Left ventricle myocardium inferior (tissue), 1 donor: Measurements from ENCODE around the gene SOAT2. TPM values are rescaled to one million over a fixed set of nuclear protein-coding genes. Genes with fewer than 3 reads are reported as not detected.

Source experiments
- DNase-seq: peaks from one replicate; pipeline ENCODE4 v3.0.0-alpha.2; 2020
- H3K27ac ChIP-seq: fragments of 200-600 bp; replicated peaks from 2 replicates; pipeline ENCODE4 v1.8.0; 2021
- H3K27me3 ChIP-seq: fragments of 200-600 bp; 2 replicates; pipeline ENCODE4 v1.8.0; 2021; ENCODE audit warnings: low read depth
- H3K36me3 ChIP-seq: fragments of 200-600 bp; 2 replicates; pipeline ENCODE4 v1.8.0; 2021
- H3K4me1 ChIP-seq: fragments of 200-600 bp; 2 replicates; pipeline ENCODE4 v1.8.0; 2021
- H3K4me3 ChIP-seq: fragments of 200-600 bp; 2 replicates; pipeline ENCODE4 v1.8.0; 2021; ENCODE audit warnings: mild to moderate bottlenecking, moderate library complexity
- H3K9me3 ChIP-seq: fragments of 200-600 bp; replicated peaks from 2 replicates; pipeline ENCODE4 v1.8.0; 2021
- CTCF ChIP-seq: fragments of 200-600 bp; IDR thresholded peaks from 2 replicates; pipeline ENCODE4 v1.8.0; 2021; ENCODE audit warnings: antibody characterized with exemption, mild to moderate bottlenecking, borderline replicate concordance
- intact Hi-C: fragments of 100-400 bp; cut with micrococcal nuclease; formaldehyde crosslinking; loops from one replicate; pipeline ENCODE4 v1.11.0; 2022
- total RNA-seq: library from RNA; stranded (reverse); fragmentation: NEBNext Ultra II Directional; extraction: Animal tissue kit (Norgen Biotek cat#: 25700); gene quantifications from one replicate; pipeline ENCODE4 v1.2.1, GENCODE V29; 2021
- donor health status: DM: no; HTN: yes; CAD: no; lungs with severe emphysema.

Gene SOAT2
- total RNA-seq, 1 donor from 2014 or later: not detected

DNA sequence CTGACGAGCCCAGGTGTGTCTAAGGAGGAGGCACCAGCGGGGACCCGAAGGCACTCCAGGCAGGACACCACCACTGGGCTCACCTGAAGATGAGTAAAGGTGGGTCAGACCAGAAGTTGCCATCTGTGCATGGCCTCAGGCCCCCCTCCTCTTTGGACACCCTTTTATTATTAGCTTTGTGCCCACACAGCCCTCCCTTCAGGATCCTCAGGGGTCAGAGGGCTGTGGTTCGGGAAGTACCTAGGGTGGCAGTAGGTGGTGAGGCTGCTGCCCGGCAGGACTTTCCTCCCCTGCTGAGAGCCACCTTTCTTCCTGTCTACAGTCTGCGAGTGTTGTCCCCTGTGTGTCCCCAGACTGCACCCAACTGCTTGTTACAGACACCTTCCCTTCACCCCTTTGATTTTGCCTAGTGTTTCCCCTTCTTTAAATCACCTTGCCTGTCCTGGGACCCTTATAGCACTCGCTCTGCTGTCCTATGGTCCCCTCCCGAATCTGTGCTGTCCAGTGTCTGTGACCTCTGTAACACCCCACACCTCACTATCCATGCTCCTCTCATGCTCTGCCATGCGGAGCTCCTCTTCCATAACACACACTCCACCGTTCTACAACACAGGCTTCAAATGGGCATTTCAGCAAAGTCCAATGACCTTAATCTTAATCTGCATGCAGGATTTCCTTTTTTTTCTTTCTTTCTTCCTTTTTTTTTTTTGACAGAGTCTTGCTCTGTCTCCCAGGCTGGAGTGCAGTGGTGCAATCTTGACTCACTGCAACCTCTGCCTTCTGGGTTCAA lies 25.7 kb downstream of the SOAT2 start:
- Histone ChIP-seq H3K27me3 (no peaks in the 10 kb centered on the region), H3K4me1 (no peaks in the 10 kb centered on the region), H3K36me3 (no peaks in the 10 kb centered on the region), H3K4me3 (no peak overlapping the region), H3K27ac (no peak overlapping the region), H3K9me3 (no peaks in the 10 kb centered on the region)
- no peak for DNase-seq
- TF ChIP-seq CTCF: no peak
- intact Hi-C loops: no loop called here

GRCh38 chr12:53131844-53132243 lies 28.6 kb downstream of the SOAT2 start:
- no peaks in the 10 kb centered on the region for H3K36me3 ChIP-seq
- no peak overlapping the region for H3K4me3 ChIP-seq
- H3K27me3 ChIP-seq: no peaks in the 10 kb centered on the region
- H3K4me1 ChIP-seq: no peaks in the 10 kb centered on the region
- no peak overlapping the region for H3K27ac ChIP-seq
- DNase-seq: no peak
- TF ChIP-seq CTCF: no peak
- peaks cover 5% of the 10 kb centered on the region for H3K9me3 ChIP-seq
- intact Hi-C loops: no loop called here

DNA sequence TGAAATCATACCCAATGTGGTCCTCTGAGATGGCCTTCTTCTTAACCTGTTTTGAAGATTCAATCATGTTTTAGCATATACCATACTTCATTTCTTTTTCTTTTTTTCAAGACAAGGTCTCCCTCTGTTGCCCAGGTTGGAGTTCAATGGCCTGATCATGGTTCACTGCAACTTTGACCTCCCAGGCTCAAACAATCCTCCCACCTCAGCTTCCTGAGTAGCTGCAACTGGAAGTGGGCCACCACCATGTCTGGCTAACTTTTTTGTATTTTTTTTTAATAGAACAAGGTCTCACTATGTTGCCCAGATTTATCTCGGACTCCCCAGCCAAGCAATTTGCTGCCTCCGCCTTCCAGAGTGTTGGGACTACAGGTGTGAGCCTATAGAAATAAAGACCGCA lies 30.4 kb downstream of the SOAT2 start:
- no peaks in the 10 kb centered on the region for H3K36me3 ChIP-seq
- no peak overlapping the region for H3K27ac ChIP-seq
- H3K4me1 ChIP-seq: no peaks in the 10 kb centered on the region
- no peaks in the 10 kb centered on the region for H3K27me3 ChIP-seq
- no peak for TF ChIP-seq CTCF
- no peak overlapping the region for H3K4me3 ChIP-seq
- H3K9me3 ChIP-seq: peaks cover 12% of the 10 kb centered on the region
- DNase-seq: no peak
- intact Hi-C loops: no loop called here

- Histone ChIP-seq H3K9me3 (no peaks in the 10 kb centered on the region), H3K36me3 (no peaks in the 10 kb centered on the region), H3K4me1 (no peaks in the 10 kb centered on the region), H3K27me3 (no peaks in the 10 kb centered on the region), H3K27ac (no peak overlapping the region), H3K4me3 (no peak overlapping the region)
- intact Hi-C loops: no loop called here
- DNase-seq: no peak
- TF ChIP-seq CTCF: no peak
Measured at GRCh38 chr12:53143355-53143754, 40.1 kb downstream of the SOAT2 start.

DNA sequence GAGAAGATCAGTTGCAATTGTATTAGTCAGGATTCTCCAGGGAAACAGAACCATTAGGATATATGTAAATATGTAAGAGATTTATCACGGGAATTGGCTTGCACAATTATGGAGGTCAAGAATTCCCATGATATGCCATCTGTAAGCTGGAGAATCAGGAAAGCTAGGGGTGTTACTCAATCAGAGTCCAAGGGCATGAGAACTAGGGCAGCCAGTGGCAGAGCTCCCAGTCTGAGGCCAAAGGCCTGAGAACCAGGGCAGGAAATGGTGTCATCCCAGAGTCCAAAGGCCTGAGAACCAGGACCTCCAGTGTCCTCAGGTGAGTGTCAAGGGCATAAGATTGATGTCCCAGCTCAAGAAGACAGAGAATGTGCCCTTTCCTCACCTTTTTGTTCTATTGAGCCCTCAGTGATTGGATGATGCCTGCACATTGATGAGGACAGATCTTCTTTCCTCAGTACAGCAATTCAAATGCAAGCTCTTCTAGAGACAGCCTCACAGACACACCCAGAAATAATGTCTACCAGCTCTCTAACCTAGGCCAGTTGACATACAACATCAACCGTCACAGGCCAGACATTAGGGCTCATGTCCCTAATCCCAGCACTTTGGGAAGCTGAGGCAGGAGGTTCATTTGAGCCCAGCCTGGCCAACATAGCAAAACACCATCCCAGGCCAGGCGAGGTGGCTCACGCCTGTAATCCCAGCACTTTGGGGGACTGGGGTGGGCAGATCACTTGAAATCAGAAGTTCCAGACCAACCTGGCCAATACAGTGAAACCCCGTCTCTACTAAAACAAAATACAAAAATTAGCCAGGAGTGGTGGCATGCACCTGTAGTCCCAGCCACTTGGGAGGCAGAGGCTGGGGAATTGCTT lies 42.3 kb downstream of the SOAT2 start:
- no peaks in the 10 kb centered on the region for H3K9me3 ChIP-seq

More for the DNA sequence above, 42.3 kb downstream of the SOAT2 start:
- no peak overlapping the region for H3K27ac ChIP-seq
- intact Hi-C loops: no loop called here
- H3K4me1 ChIP-seq: no peaks in the 10 kb centered on the region
- H3K4me3 ChIP-seq: no peak overlapping the region
- H3K27me3 ChIP-seq: no peaks in the 10 kb centered on the region
- DNase-seq: no peak
- TF ChIP-seq CTCF: no peak
- H3K36me3 ChIP-seq: no peaks in the 10 kb centered on the region
